Brain microvascular endothelial cell (primary cell): ENCODE data around the gene ARHGAP42.

Source experiments
- DNase-seq: peaks from one replicate; pipeline ENCODE4 v3.0.0-alpha.2; 2020
- H3K27ac ChIP-seq: fragments of 250-450 bp; sonication (Bioruptor Pico); 2 replicates; pipeline ENCODE4 v1.5.1; 2020; ENCODE audit warnings: mild to moderate bottlenecking, moderate library complexity
- H3K27me3 ChIP-seq: fragments of 250-450 bp; sonication (Bioruptor Pico); replicated peaks from 2 replicates; pipeline ENCODE4 v1.5.1; 2020; ENCODE audit warnings: mild to moderate bottlenecking
- H3K36me3 ChIP-seq: fragments of 250-450 bp; sonication (Bioruptor Pico); replicated peaks from 2 replicates; pipeline ENCODE4 v1.5.1; 2020; ENCODE audit warnings: mild to moderate bottlenecking
- H3K4me3 ChIP-seq: 2 replicates; pipeline ENCODE4 v1.5.1; 2011; ENCODE audit warnings: low read depth, mild to moderate bottlenecking, control low read depth, low read length, moderate library complexity
- in situ Hi-C: cut with HindIII; loops from 2 replicates; pipeline ENCODE4 v1.10.0; 2017; ENCODE audit warnings: low sequenced_read_pairs, low pct_ligation_motif_present
- TF ChIP-seq, protein P1 (sequence below): IDR thresholded peaks from 2 replicates; pipeline ENCODE4 v1.5.1; 2011; ENCODE audit warnings: low read depth, mild to moderate bottlenecking, moderate library complexity, low read length, control low read depth, inconsistent platforms; ENCODE audit errors: missing control alignments

Gene ARHGAP42

DNA sequence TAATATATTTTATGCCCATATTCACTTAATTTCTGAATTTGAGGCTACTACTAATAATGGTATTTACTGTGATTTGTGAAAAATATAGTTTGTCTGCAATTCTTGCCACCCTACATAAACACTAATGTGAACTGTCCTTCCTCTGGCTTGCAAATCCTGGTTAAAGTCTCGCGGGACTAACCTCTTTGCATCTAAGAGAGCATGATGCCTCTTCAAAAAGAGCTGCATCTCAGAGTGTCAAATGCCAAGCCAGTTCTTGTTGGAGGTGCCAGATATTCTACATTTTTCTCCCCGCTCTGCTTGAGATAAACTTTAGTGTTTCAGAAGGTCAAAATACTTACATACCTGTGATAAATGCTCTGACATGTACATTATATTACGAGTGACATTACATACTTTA is 2.1 kb downstream of the ARHGAP42 start:
- no peaks in the 10 kb centered on the region for H3K36me3 ChIP-seq
- H3K27ac ChIP-seq: no peak overlapping the region
- H3K27me3 ChIP-seq: no peaks in the 10 kb centered on the region
- no peak for DNase-seq
- H3K4me3 ChIP-seq: no peak overlapping the region
- in situ Hi-C loops: no loop called here
- TF ChIP-seq, protein P1, sequence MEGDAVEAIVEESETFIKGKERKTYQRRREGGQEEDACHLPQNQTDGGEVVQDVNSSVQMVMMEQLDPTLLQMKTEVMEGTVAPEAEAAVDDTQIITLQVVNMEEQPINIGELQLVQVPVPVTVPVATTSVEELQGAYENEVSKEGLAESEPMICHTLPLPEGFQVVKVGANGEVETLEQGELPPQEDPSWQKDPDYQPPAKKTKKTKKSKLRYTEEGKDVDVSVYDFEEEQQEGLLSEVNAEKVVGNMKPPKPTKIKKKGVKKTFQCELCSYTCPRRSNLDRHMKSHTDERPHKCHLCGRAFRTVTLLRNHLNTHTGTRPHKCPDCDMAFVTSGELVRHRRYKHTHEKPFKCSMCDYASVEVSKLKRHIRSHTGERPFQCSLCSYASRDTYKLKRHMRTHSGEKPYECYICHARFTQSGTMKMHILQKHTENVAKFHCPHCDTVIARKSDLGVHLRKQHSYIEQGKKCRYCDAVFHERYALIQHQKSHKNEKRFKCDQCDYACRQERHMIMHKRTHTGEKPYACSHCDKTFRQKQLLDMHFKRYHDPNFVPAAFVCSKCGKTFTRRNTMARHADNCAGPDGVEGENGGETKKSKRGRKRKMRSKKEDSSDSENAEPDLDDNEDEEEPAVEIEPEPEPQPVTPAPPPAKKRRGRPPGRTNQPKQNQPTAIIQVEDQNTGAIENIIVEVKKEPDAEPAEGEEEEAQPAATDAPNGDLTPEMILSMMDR: no peak

DNA sequence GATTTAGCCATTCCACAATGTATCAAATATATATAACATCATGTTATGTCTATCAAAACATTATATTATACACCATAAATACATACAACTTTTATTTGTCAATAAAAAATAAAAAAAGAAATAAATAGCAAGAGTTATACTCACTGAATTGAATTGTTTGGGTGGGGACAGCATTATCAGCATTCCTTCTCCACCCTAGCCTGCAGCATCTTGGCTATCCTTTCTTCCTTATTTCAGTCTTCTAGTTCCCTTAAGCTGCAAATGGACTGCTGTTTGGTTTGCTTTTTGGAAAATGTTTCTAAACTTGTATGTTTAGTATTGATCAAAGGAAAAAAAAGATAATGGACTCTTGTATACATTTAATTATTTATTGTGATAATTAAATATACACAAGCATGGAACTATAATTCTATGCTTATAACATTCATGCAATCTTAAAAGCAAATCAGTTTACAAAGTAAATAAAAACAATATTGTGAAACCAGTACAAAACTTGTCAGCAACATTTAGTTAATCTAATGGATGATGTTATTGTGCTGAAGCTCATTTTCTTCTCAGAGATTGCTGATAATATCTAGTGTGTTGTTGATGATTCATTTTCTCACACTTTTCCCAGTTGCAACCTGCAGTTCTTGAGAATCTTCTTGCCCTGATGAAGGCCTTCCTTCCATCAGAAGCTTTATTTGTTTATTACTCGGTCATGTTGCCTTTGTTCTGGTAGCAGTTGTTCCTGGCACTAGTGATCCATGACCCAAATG is 5.0 kb downstream of the ARHGAP42 start:
- DNase-seq: no peak
- Histone ChIP-seq H3K36me3 (no peaks in the 10 kb centered on the region), H3K4me3 (no peak overlapping the region), H3K27ac (no peak overlapping the region), H3K27me3 (no peaks in the 10 kb centered on the region)
- in situ Hi-C loops: no loop called here
- TF ChIP-seq, protein P1: no peak

DNA sequence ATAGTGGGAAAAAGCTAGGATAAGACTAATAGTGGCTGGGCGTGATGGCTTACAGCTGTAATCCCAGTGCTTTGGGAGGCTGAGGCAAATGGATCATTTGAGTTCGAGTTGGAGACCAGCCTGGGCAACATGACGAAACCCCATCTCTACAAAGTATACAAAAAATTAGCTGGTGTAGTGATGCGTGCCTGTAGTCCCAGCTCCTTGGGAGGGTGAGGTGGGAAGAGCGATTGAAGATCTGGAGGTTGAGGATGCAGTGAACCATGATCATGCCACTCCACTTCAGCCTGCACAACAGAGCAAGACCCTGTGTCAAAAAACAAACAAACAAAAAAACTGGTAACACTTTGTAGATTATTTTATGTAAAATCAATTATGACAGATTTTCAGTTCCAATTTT is 8.8 kb downstream of the ARHGAP42 start:
- Histone ChIP-seq H3K4me3 (no peak overlapping the region), H3K36me3 (no peaks in the 10 kb centered on the region), H3K27me3 (no peaks in the 10 kb centered on the region), H3K27ac (no peak overlapping the region)
- no peak for DNase-seq
- TF ChIP-seq, protein P1: no peak
- in situ Hi-C loops: no loop called here

DNA sequence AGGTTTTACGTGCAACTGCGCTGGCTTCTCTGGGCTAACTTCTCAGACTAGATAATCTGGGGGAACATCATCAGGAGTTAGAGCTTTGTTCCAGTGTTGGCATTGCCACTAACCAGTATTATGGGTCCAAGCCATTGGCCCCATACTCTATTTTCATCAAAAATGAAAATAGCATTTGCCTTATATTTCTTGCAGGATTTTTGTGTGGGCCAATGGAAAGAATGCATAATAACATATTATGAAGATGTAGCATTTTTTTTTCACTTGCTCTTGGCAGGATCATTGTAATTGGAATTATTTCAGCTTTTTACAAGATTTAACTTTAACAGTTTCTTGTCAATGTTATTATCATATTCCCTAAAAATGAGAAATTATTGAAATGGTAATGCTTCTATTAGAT is 16.1 kb downstream of the ARHGAP42 start:
- H3K27ac ChIP-seq: no peak overlapping the region
- no peaks in the 10 kb centered on the region for H3K36me3 ChIP-seq
- no peaks in the 10 kb centered on the region for H3K27me3 ChIP-seq
- H3K4me3 ChIP-seq: no peak overlapping the region
- TF ChIP-seq, protein P1: no peak
- in situ Hi-C loops: no loop called here
- no peak for DNase-seq

DNA sequence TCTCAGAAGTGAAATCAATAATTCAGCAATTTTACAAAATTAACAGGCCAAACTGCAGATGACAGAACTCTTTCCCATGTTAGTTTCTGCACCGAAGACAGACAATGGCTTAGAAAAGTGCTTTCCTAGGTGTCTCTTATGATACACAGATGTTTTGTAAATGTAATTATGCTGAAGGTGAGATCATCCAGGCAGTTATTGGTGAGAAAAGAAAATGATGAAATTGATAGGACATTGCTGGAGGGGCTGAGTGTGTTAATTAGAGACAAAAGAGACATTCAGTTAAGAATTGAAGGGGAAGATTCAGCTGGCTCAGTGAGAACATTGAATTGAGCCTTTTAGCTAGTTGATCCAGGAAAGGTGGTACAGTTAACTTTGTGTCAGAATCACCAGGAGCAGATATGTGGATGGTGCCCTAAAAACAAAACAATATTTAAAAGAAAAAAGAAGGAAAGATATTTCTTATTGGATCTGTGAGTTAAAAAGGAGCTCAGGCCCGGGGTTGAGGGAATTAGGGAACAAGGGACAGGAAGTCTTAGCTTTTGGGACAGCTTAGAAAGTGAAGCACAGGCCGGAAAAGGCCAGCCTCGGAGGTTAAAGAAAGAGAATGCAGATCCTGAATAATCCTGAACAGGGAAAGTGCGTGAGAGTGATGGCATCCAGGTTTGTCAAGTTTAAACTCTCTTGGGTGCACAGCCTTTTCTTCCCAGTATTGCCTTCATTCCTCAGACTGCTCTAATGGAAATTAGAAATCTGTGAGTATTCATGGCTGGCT is 16.9 kb downstream of the ARHGAP42 start:
- TF ChIP-seq, protein P1: no peak
- no peak for DNase-seq
- Histone ChIP-seq H3K27ac (no peak overlapping the region), H3K36me3 (no peaks in the 10 kb centered on the region), H3K4me3 (no peak overlapping the region), H3K27me3 (no peaks in the 10 kb centered on the region)
- in situ Hi-C loops: no loop called here

DNA sequence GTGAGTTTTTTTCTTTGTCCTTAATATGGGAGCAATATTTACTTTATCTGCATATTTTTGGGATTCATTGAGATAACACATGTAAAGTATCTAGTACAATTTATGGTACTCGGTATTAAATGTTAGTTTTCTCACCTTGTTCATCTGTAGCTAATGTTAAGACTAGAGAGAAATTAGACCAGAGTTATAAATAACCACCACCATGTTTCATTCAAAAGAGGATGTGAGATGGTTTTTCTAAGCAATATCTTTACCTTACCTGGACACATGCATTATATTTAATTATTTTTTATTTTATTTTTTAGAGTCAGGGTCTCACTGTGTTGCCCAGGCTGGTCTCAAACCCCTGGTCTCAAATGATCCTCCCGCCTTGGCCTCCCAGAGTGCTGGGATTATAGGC is 18.4 kb downstream of the ARHGAP42 start:
- no peak overlapping the region for H3K4me3 ChIP-seq
- no peaks in the 10 kb centered on the region for H3K36me3 ChIP-seq
- TF ChIP-seq, protein P1: no peak
- in situ Hi-C loops: no loop called here
- no peak overlapping the region for H3K27ac ChIP-seq
- DNase-seq: no peak
- no peaks in the 10 kb centered on the region for H3K27me3 ChIP-seq
